Calu3 (cell line): ENCODE data around the gene OR2G3. TPM values are rescaled to one million over a fixed set of nuclear protein-coding genes. Genes with fewer than 3 reads are reported as not detected.

ENCODE experiments used
- BruUV-seq: library from RNA; stranded (reverse); fragments of 400-500 nt; replicated peaks from 2 replicates; lab custom pipeline; 2021; lab: Mats Ljungman, UMichigan
- CTCF ChIA-PET: fragments of 300-600 bp; sonication (Branson Sonifier 250); formaldehyde crosslinking; loops from one replicate; lab custom pipeline; 2022; ENCODE audit warnings: antibody characterized with exemption; lab: Charles Lee
- DNase-seq: peaks from one replicate; pipeline ENCODE4 v3.0.0; 2022
- H3K27ac Mint-ChIP-seq: one replicate; pipeline ENCODE4 v1.8.0; 2022; ENCODE audit warnings: mixed read lengths; ENCODE audit not compliant: unreplicated experiment
- H3K27me3 Mint-ChIP-seq: one replicate; pipeline ENCODE4 v1.8.0; 2022; ENCODE audit warnings: mixed read lengths; ENCODE audit not compliant: unreplicated experiment
- H3K36me3 Mint-ChIP-seq: one replicate; pipeline ENCODE4 v1.8.0; 2022; ENCODE audit warnings: mild to moderate bottlenecking, moderate library complexity, mixed read lengths; ENCODE audit not compliant: insufficient read depth, unreplicated experiment
- H3K4me1 Mint-ChIP-seq: one replicate; pipeline ENCODE4 v1.8.0; 2022; ENCODE audit warnings: mild to moderate bottlenecking, low read depth, mixed read lengths; ENCODE audit not compliant: unreplicated experiment
- H3K4me3 Mint-ChIP-seq: one replicate; pipeline ENCODE4 v1.8.0; 2022; ENCODE audit warnings: mild to moderate bottlenecking, low read depth, moderate library complexity, mixed read lengths; ENCODE audit not compliant: unreplicated experiment
- H3K9me3 Mint-ChIP-seq: one replicate; pipeline ENCODE4 v1.8.0; 2022; ENCODE audit warnings: low read depth, mixed read lengths; ENCODE audit not compliant: unreplicated experiment
- CTCF ChIP-seq: fragments of 200-600 bp; IDR thresholded peaks from one replicate; pipeline ENCODE4 v1.8.0; 2022; ENCODE audit warnings: antibody characterized with exemption; ENCODE audit not compliant: unreplicated experiment
- intact Hi-C: fragments of 100-400 bp; cut with micrococcal nuclease; formaldehyde crosslinking; loops from one replicate; pipeline ENCODE4 v1.10.0; 2022; ENCODE audit not compliant: unreplicated experiment
- total RNA-seq: library from RNA; stranded (reverse); gene quantifications from 2 replicates; pipeline ENCODE4 v1.2.3, GENCODE V29; 2022

Gene OR2G3
- total RNA-seq, 1 experiment from 2014 or later = not detected

- no peak within 1 kb of the TSS for H3K27ac Mint-ChIP-seq
- TF ChIP-seq CTCF = no peak
- intact Hi-C loops = no loop called here
- no peak for DNase-seq
- H3K9me3 Mint-ChIP-seq = peaks cover 22% of the 10 kb centered on the region
- CTCF ChIA-PET = interaction anchor here (0.5 kb wide), 1 partner anchor 168 kb away, joined by 3 read pairs; no protein-coding TSS in a partner anchor
- no peaks in the 10 kb centered on the region for H3K36me3 Mint-ChIP-seq
- BruUV-seq = no TSS peak
- H3K4me3 Mint-ChIP-seq = no peak within 1 kb of the TSS
- H3K4me1 Mint-ChIP-seq = no peaks in the 10 kb centered on the region
- H3K27me3 Mint-ChIP-seq = no peaks in the 10 kb centered on the region
Observed at GRCh38 chr1:247588060-247588459, 17.3 kb upstream of the OR2G3 start, which contains the start of gene OR2G2. OR2G2 (plus strand) TSS chr1:247588360; CDS start chr1:247588360, 0 bp downstream.

- no peak for DNase-seq
- BruUV-seq = no TSS peak
- CTCF ChIA-PET = no interaction called here
- no peaks in the 10 kb centered on the region for H3K4me1 Mint-ChIP-seq
- peaks cover 24% of the 10 kb centered on the region for H3K9me3 Mint-ChIP-seq
- no peak overlapping the region for H3K4me3 Mint-ChIP-seq
- no peak overlapping the region for H3K27ac Mint-ChIP-seq
- TF ChIP-seq CTCF = no peak
- H3K27me3 Mint-ChIP-seq = no peaks in the 10 kb centered on the region
- H3K36me3 Mint-ChIP-seq = no peaks in the 10 kb centered on the region
- intact Hi-C loops = no loop called here
Observed at GRCh38 chr1:247613405-247613804, 8.0 kb downstream of the OR2G3 start.

- Mint-ChIP-seq H3K4me3 (no peak overlapping the region), H3K4me1 (no peaks in the 10 kb centered on the region), H3K27ac (no peak overlapping the region), H3K27me3 (no peaks in the 10 kb centered on the region), H3K9me3 (peaks cover 19% of the 10 kb centered on the region), H3K36me3 (no peaks in the 10 kb centered on the region)
- BruUV-seq = no TSS peak
- no peak for TF ChIP-seq CTCF
- intact Hi-C loops = no loop called here
- DNase-seq = no peak
- CTCF ChIA-PET = no interaction called here
Observed at GRCh38 chr1:247614625-247615024, 9.2 kb downstream of the OR2G3 start.

GRCh38 chr1:247627951-247628350 lies 22.6 kb downstream of the OR2G3 start:
- no peak for TF ChIP-seq CTCF
- no peak overlapping the region for H3K4me3 Mint-ChIP-seq

More at GRCh38 chr1:247627951-247628350, 22.6 kb downstream of the OR2G3 start:
- no peak for DNase-seq
- no peaks in the 10 kb centered on the region for H3K27me3 Mint-ChIP-seq
- intact Hi-C loops = no loop called here
- BruUV-seq = no TSS peak
- no peaks in the 10 kb centered on the region for H3K36me3 Mint-ChIP-seq
- H3K9me3 Mint-ChIP-seq = peaks cover 24% of the 10 kb centered on the region
- H3K27ac Mint-ChIP-seq = no peak overlapping the region
- CTCF ChIA-PET = no interaction called here
- H3K4me1 Mint-ChIP-seq = no peaks in the 10 kb centered on the region
